H9 (cell line): Measurements from ENCODE around the gene CTNNA3. TPM values are rescaled to one million over a fixed set of nuclear protein-coding genes. Genes with fewer than 3 reads are reported as not detected.

ENCODE experiments used
- DNase-seq: peaks from one replicate; pipeline ENCODE4 v3.0.0-alpha.2; 2017
- H2AFZ ChIP-seq: one replicate; pipeline ENCODE4 v1.6.1; 2013; ENCODE audit warnings: mild to moderate bottlenecking, low read length, control low read depth, moderate library complexity
- H2AK5ac ChIP-seq: 2 replicates; pipeline ENCODE4 v1.6.1; 2013; ENCODE audit warnings: low read length, control low read depth, mixed read lengths; ENCODE audit not compliant: insufficient read length
- H2BK120ac ChIP-seq: one replicate; pipeline ENCODE4 v1.6.1; 2013; ENCODE audit warnings: low read depth, mild to moderate bottlenecking, low read length, control low read depth, inconsistent platforms; ENCODE audit not compliant: poor library complexity, severe bottlenecking
- H2BK12ac ChIP-seq: 2 replicates; pipeline ENCODE4 v1.6.1; 2013; ENCODE audit warnings: low read length, control low read depth, mixed read lengths, low read depth; ENCODE audit not compliant: insufficient read length
- H2BK15ac ChIP-seq: 2 replicates; pipeline ENCODE4 v1.6.1; 2013; ENCODE audit warnings: low read depth, low read length, control low read depth
- H2BK20ac ChIP-seq: one replicate; pipeline ENCODE4 v1.6.1; 2013; ENCODE audit warnings: low read depth, mild to moderate bottlenecking, low read length, control low read depth, inconsistent platforms; ENCODE audit not compliant: poor library complexity, severe bottlenecking
- H2BK5ac ChIP-seq: 2 replicates; pipeline ENCODE4 v1.6.1; 2013; ENCODE audit warnings: low read length, control low read depth, mixed read lengths; ENCODE audit not compliant: insufficient read length
- H3K14ac ChIP-seq: 2 replicates; pipeline ENCODE4 v1.6.1; 2013; ENCODE audit warnings: low read length, control low read depth; ENCODE audit not compliant: insufficient read depth
- H3K18ac ChIP-seq: 2 replicates; pipeline ENCODE4 v1.6.1; 2013; ENCODE audit warnings: low read depth, mild to moderate bottlenecking, mixed read lengths, low read length, control low read depth; ENCODE audit not compliant: insufficient read length
- H3K23ac ChIP-seq: 2 replicates; pipeline ENCODE4 v1.6.1; 2013; ENCODE audit warnings: low read length, control low read depth, mixed read lengths, low read depth; ENCODE audit not compliant: insufficient read length
- H3K23me2 ChIP-seq: 2 replicates; pipeline ENCODE4 v1.6.1; 2013; ENCODE audit warnings: low read depth, mild to moderate bottlenecking, mixed read lengths, low read length, control low read depth; ENCODE audit not compliant: insufficient read length, poor library complexity, severe bottlenecking
- H3K27ac ChIP-seq: 2 replicates; pipeline ENCODE4 v1.5.1; 2013; ENCODE audit warnings: low read length, control low read depth, mixed read lengths, low read depth; ENCODE audit not compliant: insufficient read length
- H3K27me3 ChIP-seq: 2 replicates; pipeline ENCODE4 v1.6.1; 2013; ENCODE audit warnings: low read length, control low read depth, inconsistent platforms; ENCODE audit not compliant: insufficient read depth
- H3K4ac ChIP-seq: 2 replicates; pipeline ENCODE4 v1.6.1; 2013; ENCODE audit warnings: low read depth, mild to moderate bottlenecking, control low read depth, inconsistent platforms, low read length, moderate library complexity
- H3K4me1 ChIP-seq: 2 replicates; pipeline ENCODE4 v1.6.1; 2013; ENCODE audit warnings: low read length, control low read depth, inconsistent platforms; ENCODE audit not compliant: insufficient read depth
- H3K4me2 ChIP-seq: 2 replicates; pipeline ENCODE4 v1.6.1; 2013; ENCODE audit warnings: low read length, control low read depth, mixed read lengths; ENCODE audit not compliant: insufficient read length, insufficient read depth
- H3K56ac ChIP-seq: 2 replicates; pipeline ENCODE4 v1.6.1; 2013; ENCODE audit warnings: low read depth, mild to moderate bottlenecking, mixed read lengths, low read length, control low read depth; ENCODE audit not compliant: insufficient read length
- H3K79me1 ChIP-seq: 2 replicates; pipeline ENCODE4 v1.6.1; 2013; ENCODE audit warnings: low read depth, mild to moderate bottlenecking, moderate library complexity, low read length, control low read depth, inconsistent platforms; ENCODE audit not compliant: insufficient read depth, poor library complexity, severe bottlenecking
- H3K79me2 ChIP-seq: 2 replicates; pipeline ENCODE4 v1.6.1; 2013; ENCODE audit warnings: low read length, control low read depth, inconsistent platforms; ENCODE audit not compliant: insufficient read depth
- H3K9ac ChIP-seq: 2 replicates; pipeline ENCODE4 v1.6.1; 2013; ENCODE audit warnings: low read length, control low read depth, mixed read lengths; ENCODE audit not compliant: insufficient read length; ENCODE audit errors: extremely low read depth
- H3K9me3 ChIP-seq: one replicate; pipeline ENCODE4 v1.6.1; 2013; ENCODE audit warnings: low read depth, low read length, inconsistent platforms; ENCODE audit not compliant: control insufficient read depth
- H3T11ph ChIP-seq: one replicate; pipeline ENCODE4 v1.6.1; 2013; ENCODE audit warnings: mild to moderate bottlenecking, low read length, control low read depth, inconsistent platforms
- H4K20me1 ChIP-seq: one replicate; pipeline ENCODE4 v1.6.1; 2013; ENCODE audit not compliant: control insufficient read depth, insufficient read length, insufficient read depth
- H4K5ac ChIP-seq: 2 replicates; pipeline ENCODE4 v1.6.1; 2013; ENCODE audit warnings: low read depth, mild to moderate bottlenecking, mixed read lengths, low read length, control low read depth; ENCODE audit not compliant: insufficient read length
- H4K8ac ChIP-seq: replicated peaks from 2 replicates; pipeline ENCODE4 v1.6.1; 2013; ENCODE audit warnings: low read length, control low read depth, mixed read lengths, low read depth; ENCODE audit not compliant: insufficient read length
- H4K91ac ChIP-seq: 2 replicates; pipeline ENCODE4 v1.6.1; 2013; ENCODE audit warnings: low read depth, mild to moderate bottlenecking, moderate library complexity, mixed read lengths, low read length, control low read depth; ENCODE audit not compliant: insufficient read length
- H3K27ac Mint-ChIP-seq, 3 experiments: 2 replicates in 2 of 3; 3 replicates in 1 of 3; pipeline ENCODE4 v1.8.0; 2020 to 2021; ENCODE audit warnings: mixed read lengths in 3 of 3, mild to moderate bottlenecking in 1 of 3, moderate library complexity in 1 of 3
- H3K27me3 Mint-ChIP-seq: 2 replicates; pipeline ENCODE4 v1.8.0; 2021; ENCODE audit warnings: low read depth, mild to moderate bottlenecking, moderate library complexity, mixed read lengths
- H3K36me3 Mint-ChIP-seq, 3 experiments: 2 replicates in 2 of 3; 3 replicates in 1 of 3; pipeline ENCODE4 v1.8.0; 2020 to 2021; ENCODE audit warnings: low read depth in 3 of 3, mixed read lengths in 3 of 3; ENCODE audit not compliant: insufficient read depth in 1 of 3
- H3K4me1 Mint-ChIP-seq, 2 experiments: 2 replicates each; pipeline ENCODE4 v1.8.0; 2020; ENCODE audit warnings: mixed read lengths in 2 of 2
- H3K4me3 Mint-ChIP-seq, 2 experiments: 2 replicates in 1 of 2; 3 replicates in 1 of 2; pipeline ENCODE4 v1.8.0; 2020 to 2021; ENCODE audit warnings: mild to moderate bottlenecking in 2 of 2, mixed read lengths in 2 of 2, moderate library complexity in 1 of 2
- H3K9me3 Mint-ChIP-seq, 2 experiments: 2 replicates in 1 of 2; 3 replicates in 1 of 2; pipeline ENCODE4 v1.8.0; 2020; ENCODE audit warnings: mild to moderate bottlenecking in 2 of 2, mixed read lengths in 2 of 2, moderate library complexity in 1 of 2
- CTCF ChIP-seq: fragments of 200-600 bp; sonication (generic); conservative IDR thresholded peaks from 3 replicates; pipeline ENCODE4 v1.8.0; 2021; ENCODE audit warnings: antibody characterized with exemption, mild to moderate bottlenecking
- total RNA-seq: library from RNA; stranded (reverse); gene quantifications from 2 replicates; pipeline ENCODE4 v1.2.1, GENCODE V29; 2021

CTNNA3 gene
- total RNA-seq, 1 experiment from 2014 or later: 3.3 TPM

- no peaks in the 10 kb centered on the region for H3K23me2 ChIP-seq
- H4K20me1 ChIP-seq: no peaks in the 10 kb centered on the region
- no peak overlapping the region for H2BK12ac ChIP-seq
- H2AFZ ChIP-seq: no peak overlapping the region
- no peaks in the 10 kb centered on the region for H3K27me3 ChIP-seq
- H3K79me2 ChIP-seq: no peaks in the 10 kb centered on the region
- no peak overlapping the region for H2BK120ac ChIP-seq
- no peak overlapping the region for H3K27ac ChIP-seq
- no peak overlapping the region for H3K4ac ChIP-seq
- no peak overlapping the region for H3K18ac ChIP-seq
- no peak overlapping the region for H4K8ac ChIP-seq
- H3K9me3 ChIP-seq: no peaks in the 10 kb centered on the region
- DNase-seq: no peak
- no peaks in the 10 kb centered on the region for H3K79me1 ChIP-seq
- peaks cover 0 to 2% of the 10 kb centered on the region in 2 experiments; a peak in 2 of 5 replicates for H3K9me3 Mint-ChIP-seq
- H3K4me1 Mint-ChIP-seq: peaks cover 4 to 8% of the 10 kb centered on the region in 2 experiments; a peak in 1 of 4 replicates
- no peak overlapping the region for H3K27ac Mint-ChIP-seq
- TF ChIP-seq CTCF: no peak
- no peak overlapping the region for H3K4me3 Mint-ChIP-seq
- H3T11ph ChIP-seq: no peak overlapping the region
- no peak overlapping the region for H3K56ac ChIP-seq
- no peak overlapping the region for H2BK20ac ChIP-seq
- H4K91ac ChIP-seq: no peak overlapping the region
- no peak overlapping the region for H3K4me2 ChIP-seq
- H2BK5ac ChIP-seq: no peak overlapping the region
- H2BK15ac ChIP-seq: no peak overlapping the region
- no peak overlapping the region for H2AK5ac ChIP-seq
- no peak overlapping the region for H3K23ac ChIP-seq
- peaks cover 4% of the 10 kb centered on the region; the same call in 1 of the 2 replicates for H3K4me1 ChIP-seq
- no peaks in the 10 kb centered on the region for H3K27me3 Mint-ChIP-seq
- no peak overlapping the region for H4K5ac ChIP-seq
- peaks cover 3 to 8% (median 8%) of the 10 kb centered on the region in 3 experiments; a peak in 5 of 7 replicates for H3K36me3 Mint-ChIP-seq
- H3K9ac ChIP-seq: no peak overlapping the region
- H3K14ac ChIP-seq: no peak overlapping the region
These were observed 809.1 kb downstream of the CTNNA3 start for GRCh38 chr10:66886848-66887247.
